ENCODE results near the gene ITGBL1. TPM values are rescaled to one million over a fixed set of nuclear protein-coding genes. Genes with fewer than 3 reads are reported as not detected.

Gene ITGBL1
- total RNA-seq, 1 experiment from 2014 or later = not detected

DNA sequence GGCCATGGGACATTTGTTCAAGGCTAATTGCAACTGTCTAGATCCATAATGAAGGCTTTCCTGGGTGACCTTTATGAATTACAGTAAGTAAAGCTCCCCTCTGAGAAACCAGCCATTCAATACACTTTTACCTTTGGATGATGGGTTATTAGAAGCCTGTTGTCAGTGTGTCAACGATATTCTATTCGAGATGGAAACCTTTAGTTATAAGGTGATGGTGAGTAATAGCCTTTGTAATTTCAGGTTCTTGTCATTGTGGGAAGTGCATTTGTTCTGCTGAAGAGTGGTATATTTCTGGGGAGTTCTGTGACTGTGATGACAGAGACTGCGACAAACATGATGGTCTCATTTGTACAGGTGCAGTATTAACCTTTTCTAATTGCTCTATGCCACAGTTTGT is 261.7 kb downstream of the ITGBL1 start:
- H3K36me3 Mint-ChIP-seq (ENCODE audit: insufficient read depth, unreplicated experiment) = no peaks in the 10 kb centered on the region
- intact Hi-C loops (cut with micrococcal nuclease; ENCODE audit: unreplicated experiment) = no loop called here
- H3K4me1 Mint-ChIP-seq (ENCODE audit: low read depth, unreplicated experiment) = no peaks in the 10 kb centered on the region

DNA sequence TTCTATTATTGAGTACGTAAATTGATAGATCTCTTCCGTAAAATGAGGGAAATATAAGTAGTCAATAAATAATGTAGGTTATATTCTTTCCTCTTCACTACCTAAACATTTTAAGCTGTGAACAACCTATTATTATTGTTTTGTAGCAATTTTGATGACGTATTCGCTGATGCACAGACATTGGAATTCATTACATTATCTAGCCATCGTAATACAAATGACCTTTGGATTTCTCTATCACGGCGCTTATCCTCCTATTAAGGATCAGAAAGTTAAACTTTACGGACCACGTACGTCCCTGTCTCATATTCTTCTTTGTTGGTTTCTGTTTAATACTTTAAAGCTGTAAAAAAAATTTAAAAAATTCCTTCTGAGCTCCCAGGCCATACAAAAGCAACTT is 264.9 kb downstream of the ITGBL1 start:
- H3K27me3 Mint-ChIP-seq (ENCODE audit: unreplicated experiment) = no peaks in the 10 kb centered on the region
- no peaks in the 10 kb centered on the region for H3K36me3 Mint-ChIP-seq (ENCODE audit: insufficient read depth, unreplicated experiment)
- H3K4me3 Mint-ChIP-seq (ENCODE audit: low read depth, unreplicated experiment) = no peak overlapping the region
- no peaks in the 10 kb centered on the region for H3K9me3 Mint-ChIP-seq (ENCODE audit: low read depth, unreplicated experiment)
- no peaks in the 10 kb centered on the region for H3K4me1 Mint-ChIP-seq (ENCODE audit: low read depth, unreplicated experiment)
- BruUV-seq (replicated peaks) = no TSS peak
- TF ChIP-seq, protein P1, sequence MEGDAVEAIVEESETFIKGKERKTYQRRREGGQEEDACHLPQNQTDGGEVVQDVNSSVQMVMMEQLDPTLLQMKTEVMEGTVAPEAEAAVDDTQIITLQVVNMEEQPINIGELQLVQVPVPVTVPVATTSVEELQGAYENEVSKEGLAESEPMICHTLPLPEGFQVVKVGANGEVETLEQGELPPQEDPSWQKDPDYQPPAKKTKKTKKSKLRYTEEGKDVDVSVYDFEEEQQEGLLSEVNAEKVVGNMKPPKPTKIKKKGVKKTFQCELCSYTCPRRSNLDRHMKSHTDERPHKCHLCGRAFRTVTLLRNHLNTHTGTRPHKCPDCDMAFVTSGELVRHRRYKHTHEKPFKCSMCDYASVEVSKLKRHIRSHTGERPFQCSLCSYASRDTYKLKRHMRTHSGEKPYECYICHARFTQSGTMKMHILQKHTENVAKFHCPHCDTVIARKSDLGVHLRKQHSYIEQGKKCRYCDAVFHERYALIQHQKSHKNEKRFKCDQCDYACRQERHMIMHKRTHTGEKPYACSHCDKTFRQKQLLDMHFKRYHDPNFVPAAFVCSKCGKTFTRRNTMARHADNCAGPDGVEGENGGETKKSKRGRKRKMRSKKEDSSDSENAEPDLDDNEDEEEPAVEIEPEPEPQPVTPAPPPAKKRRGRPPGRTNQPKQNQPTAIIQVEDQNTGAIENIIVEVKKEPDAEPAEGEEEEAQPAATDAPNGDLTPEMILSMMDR (IDR thresholded peaks at IDR 0.05; ENCODE audit: unreplicated experiment) = no peak
- DNase-seq = no peak
- intact Hi-C loops (cut with micrococcal nuclease; ENCODE audit: unreplicated experiment) = no loop called here
- H3K27ac Mint-ChIP-seq (ENCODE audit: unreplicated experiment) = no peak overlapping the region
- CTCF ChIA-PET = no interaction called here

More for the DNA sequence above, 261.7 kb downstream of the ITGBL1 start:
- Mint-ChIP-seq H3K27ac (ENCODE audit: unreplicated experiment) (no peak overlapping the region), H3K27me3 (ENCODE audit: unreplicated experiment) (no peaks in the 10 kb centered on the region), H3K4me3 (ENCODE audit: low read depth, unreplicated experiment) (no peak overlapping the region), H3K9me3 (ENCODE audit: low read depth, unreplicated experiment) (no peaks in the 10 kb centered on the region)
- TF ChIP-seq, protein P1 (IDR thresholded peaks at IDR 0.05; ENCODE audit: unreplicated experiment) = no peak
- CTCF ChIA-PET = no interaction called here
- no peak for DNase-seq
- BruUV-seq (replicated peaks) = no TSS peak

DNA sequence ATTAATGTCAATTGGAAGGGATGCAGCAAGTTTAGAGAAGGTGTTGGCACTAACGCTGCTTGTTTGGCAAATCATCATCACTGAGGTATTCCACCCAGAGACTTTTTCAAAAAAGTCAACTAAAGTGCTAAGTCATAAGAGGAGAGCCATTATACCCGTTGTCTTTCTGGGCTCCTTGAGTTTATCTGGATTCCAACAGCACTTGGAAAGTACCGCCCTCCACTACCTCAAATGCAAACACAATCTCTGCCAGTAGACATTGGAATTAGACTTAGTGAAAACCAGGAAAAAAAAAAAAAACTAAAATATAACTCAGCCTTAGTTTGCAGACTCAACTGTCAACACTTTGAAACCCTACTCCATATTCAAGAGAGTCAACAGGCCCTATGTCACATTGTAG is 266.0 kb downstream of the ITGBL1 start:
- TF ChIP-seq, protein P1 (IDR thresholded peaks at IDR 0.05; ENCODE audit: unreplicated experiment) = no peak
- Mint-ChIP-seq H3K4me1 (ENCODE audit: low read depth, unreplicated experiment) (no peaks in the 10 kb centered on the region), H3K9me3 (ENCODE audit: low read depth, unreplicated experiment) (no peaks in the 10 kb centered on the region), H3K27ac (ENCODE audit: unreplicated experiment) (no peak overlapping the region), H3K4me3 (ENCODE audit: low read depth, unreplicated experiment) (no peak overlapping the region), H3K36me3 (ENCODE audit: insufficient read depth, unreplicated experiment) (no peaks in the 10 kb centered on the region), H3K27me3 (ENCODE audit: unreplicated experiment) (no peaks in the 10 kb centered on the region)
- BruUV-seq (replicated peaks) = no TSS peak
- CTCF ChIA-PET = no interaction called here
- no peak for DNase-seq
- intact Hi-C loops (cut with micrococcal nuclease; ENCODE audit: unreplicated experiment) = no loop called here

DNA sequence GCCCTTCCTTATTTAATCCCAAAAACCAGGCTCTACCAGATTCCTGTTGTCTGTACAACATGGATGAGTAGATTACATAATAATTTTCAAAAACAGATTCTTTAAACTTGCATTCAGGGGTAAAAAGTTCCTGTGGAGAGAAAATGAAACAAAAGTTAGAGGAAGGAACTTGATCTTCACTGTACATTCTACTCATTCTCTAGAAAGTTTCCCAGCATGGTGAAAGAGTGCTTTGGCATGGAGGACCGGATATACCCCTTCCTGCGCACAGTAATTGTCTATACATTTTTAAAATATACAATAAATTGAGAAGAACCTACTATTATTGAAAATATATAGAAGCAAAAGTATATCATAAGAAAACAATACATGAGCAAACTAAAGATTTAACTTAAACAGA is 274.2 kb downstream of the ITGBL1 start:
- no TSS peak for BruUV-seq (replicated peaks)
- TF ChIP-seq, protein P1 (IDR thresholded peaks at IDR 0.05; ENCODE audit: unreplicated experiment) = no peak
- no peak overlapping the region for H3K27ac Mint-ChIP-seq (ENCODE audit: unreplicated experiment)
- H3K9me3 Mint-ChIP-seq (ENCODE audit: low read depth, unreplicated experiment) = no peaks in the 10 kb centered on the region
- no peak for DNase-seq
- CTCF ChIA-PET = no interaction called here
- intact Hi-C loops (cut with micrococcal nuclease; ENCODE audit: unreplicated experiment) = no loop called here
- no peaks in the 10 kb centered on the region for H3K36me3 Mint-ChIP-seq (ENCODE audit: insufficient read depth, unreplicated experiment)
- H3K4me1 Mint-ChIP-seq (ENCODE audit: low read depth, unreplicated experiment) = no peaks in the 10 kb centered on the region
- H3K27me3 Mint-ChIP-seq (ENCODE audit: unreplicated experiment) = no peaks in the 10 kb centered on the region
- H3K4me3 Mint-ChIP-seq (ENCODE audit: low read depth, unreplicated experiment) = no peak overlapping the region

DNA sequence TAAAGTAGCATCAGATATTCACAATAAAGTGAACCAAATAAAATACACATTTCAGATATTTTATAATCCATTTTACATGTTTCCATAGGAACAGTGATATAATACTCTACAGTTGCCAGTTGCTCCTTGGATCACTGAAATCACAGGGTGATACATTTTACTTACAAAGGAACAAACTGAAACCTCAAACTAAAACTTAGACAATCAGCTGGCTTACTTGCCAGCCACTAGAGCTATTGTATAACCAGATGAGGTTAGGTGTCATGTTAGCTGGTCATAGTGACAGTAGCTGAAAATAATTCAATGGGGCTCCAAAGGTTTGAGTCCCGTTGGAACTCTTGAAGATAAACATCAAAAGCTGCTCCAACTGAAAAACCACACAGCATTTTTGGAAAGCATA is 274.6 kb downstream of the ITGBL1 start:
- H3K4me1 Mint-ChIP-seq (ENCODE audit: low read depth, unreplicated experiment) = no peaks in the 10 kb centered on the region
- intact Hi-C loops (cut with micrococcal nuclease; ENCODE audit: unreplicated experiment) = no loop called here
- H3K36me3 Mint-ChIP-seq (ENCODE audit: insufficient read depth, unreplicated experiment) = no peaks in the 10 kb centered on the region
- H3K4me3 Mint-ChIP-seq (ENCODE audit: low read depth, unreplicated experiment) = no peak overlapping the region
- CTCF ChIA-PET = no interaction called here
- no peaks in the 10 kb centered on the region for H3K27me3 Mint-ChIP-seq (ENCODE audit: unreplicated experiment)
- no peak overlapping the region for H3K27ac Mint-ChIP-seq (ENCODE audit: unreplicated experiment)
- no peak for DNase-seq
- no TSS peak for BruUV-seq (replicated peaks)
- no peaks in the 10 kb centered on the region for H3K9me3 Mint-ChIP-seq (ENCODE audit: low read depth, unreplicated experiment)
- TF ChIP-seq, protein P1 (IDR thresholded peaks at IDR 0.05; ENCODE audit: unreplicated experiment) = no peak

All from Calu3 (cell line).